ENCODE measurements around the gene KCNJ3.

Gene KCNJ3, protein sequence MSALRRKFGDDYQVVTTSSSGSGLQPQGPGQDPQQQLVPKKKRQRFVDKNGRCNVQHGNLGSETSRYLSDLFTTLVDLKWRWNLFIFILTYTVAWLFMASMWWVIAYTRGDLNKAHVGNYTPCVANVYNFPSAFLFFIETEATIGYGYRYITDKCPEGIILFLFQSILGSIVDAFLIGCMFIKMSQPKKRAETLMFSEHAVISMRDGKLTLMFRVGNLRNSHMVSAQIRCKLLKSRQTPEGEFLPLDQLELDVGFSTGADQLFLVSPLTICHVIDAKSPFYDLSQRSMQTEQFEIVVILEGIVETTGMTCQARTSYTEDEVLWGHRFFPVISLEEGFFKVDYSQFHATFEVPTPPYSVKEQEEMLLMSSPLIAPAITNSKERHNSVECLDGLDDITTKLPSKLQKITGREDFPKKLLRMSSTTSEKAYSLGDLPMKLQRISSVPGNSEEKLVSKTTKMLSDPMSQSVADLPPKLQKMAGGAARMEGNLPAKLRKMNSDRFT

DNA sequence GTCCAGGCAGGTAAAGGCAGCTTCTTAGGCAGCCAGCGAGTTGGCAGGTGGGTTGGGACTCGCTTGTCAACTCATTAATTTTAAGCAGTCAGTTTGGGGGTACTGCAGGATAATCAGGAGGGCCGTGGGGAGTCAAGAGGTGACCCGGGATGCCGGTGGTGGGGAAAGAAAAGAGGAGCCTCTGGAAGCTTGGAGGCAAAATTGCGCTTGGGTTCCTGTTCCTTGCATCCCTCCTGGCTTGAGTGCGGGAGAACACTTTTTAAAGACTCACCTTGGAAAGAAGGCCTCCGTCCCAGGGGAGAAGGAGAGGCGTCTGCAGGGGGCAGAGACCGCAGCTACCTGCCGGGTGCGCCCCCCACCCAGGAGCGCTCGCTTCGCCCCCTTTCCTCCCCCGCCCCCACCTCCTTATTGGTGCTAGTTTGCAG, at the start of gene KCNJ3:
Gene KCNJ3, plus strand, starts transcription at position 400 of the 425 bp plus-strand sequence. CDS start 81 bp downstream, outside the sequence.
- no peak for DNase-seq (ENCODE audit: low read depth in 2 of 2)

GRCh38 chr2:154655499-154655898, 43.0 kb upstream of the KCNJ3 start:
- no peak for DNase-seq (ENCODE audit: low read depth in 2 of 2)

GRCh38 chr2:154658854-154659253, 39.6 kb upstream of the KCNJ3 start:
- no peak for DNase-seq (ENCODE audit: low read depth in 2 of 2)

DNA sequence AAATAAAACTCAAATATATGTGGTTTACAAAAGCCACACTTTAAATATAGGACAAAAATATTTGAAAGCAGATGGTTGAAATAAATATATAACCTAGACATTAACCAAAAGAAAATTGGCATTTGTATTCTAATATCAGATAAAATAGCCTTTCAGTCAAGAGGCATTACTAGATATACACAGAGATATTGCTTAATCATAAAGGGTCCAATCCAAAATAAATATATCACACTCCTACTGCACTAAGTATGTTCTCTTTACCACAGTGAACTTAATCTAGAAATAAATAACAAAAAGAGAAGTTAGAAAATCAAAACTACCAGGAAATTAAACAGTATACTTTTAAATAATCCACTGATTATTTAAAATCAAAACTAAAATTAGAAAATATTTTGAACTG, 34.2 kb upstream of the KCNJ3 start:
- no peak for DNase-seq (ENCODE audit: low read depth in 2 of 2)

GRCh38 chr2:154670083-154670482, 28.4 kb upstream of the KCNJ3 start:
- no peak for DNase-seq (ENCODE audit: low read depth in 2 of 2)

DNA sequence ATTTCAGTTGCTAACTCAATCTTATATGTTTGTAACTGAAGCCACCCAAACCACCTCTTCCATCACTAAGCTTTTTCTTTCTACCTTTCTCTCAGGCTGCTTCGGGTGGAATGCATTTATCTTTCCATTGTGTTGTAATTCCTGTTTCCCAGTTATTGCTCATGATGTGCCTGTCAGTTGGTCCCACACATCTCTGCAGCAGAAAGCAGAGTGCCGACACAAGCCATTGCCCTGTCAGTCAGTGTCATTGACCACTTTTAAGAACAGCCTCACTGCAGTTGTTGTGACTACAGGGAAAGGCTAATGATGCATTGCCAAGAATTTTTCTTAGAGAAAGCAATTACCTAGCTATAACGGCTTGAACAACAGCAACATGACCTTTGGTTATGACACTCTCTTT, 24.8 kb upstream of the KCNJ3 start:
- no peak for DNase-seq (ENCODE audit: low read depth in 2 of 2)

- DNase-seq (ENCODE audit: low read depth in 2 of 2) = no peak
Observed at GRCh38 chr2:154677401-154677800, 21.1 kb upstream of the KCNJ3 start.

DNA sequence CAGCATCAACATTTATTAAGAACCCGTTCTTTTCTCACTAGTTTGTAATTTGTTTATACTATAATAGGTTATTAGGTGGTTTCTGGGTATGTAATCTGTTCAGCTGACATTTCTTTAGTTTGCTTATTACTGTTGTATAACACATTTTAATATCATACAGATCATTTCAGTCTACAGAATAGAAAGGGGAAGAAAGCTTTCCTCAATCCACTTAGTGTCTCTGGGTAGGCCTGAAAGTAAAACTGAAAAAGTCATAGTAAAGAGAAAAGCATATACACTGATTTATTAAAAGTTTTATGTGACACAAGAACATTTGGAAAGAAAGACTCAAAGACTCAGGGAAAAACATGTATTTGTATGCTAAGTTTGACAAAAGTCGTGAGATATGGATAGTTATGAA, 16.8 kb upstream of the KCNJ3 start:
- DNase-seq (ENCODE audit: low read depth in 2 of 2) = no peak

DNA sequence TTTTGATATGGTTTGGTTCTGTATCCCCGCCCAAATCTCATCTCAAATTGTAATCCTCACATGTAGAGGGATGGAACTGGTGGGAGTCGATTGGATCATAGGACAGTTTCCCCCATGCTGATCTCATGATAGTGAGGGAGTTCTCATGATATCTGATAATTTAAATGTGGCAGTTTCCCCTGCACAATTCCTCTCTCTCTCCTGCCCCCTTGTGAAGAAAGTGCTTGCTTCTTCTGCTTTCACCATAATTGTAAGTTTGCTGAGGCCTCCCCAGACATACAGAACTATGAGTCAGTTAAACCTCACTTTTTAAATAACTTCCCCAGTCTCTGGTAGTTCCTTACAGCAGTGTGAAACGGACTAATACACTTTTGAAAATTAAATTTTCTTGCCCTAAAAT, 12.3 kb upstream of the KCNJ3 start:
- DNase-seq (ENCODE audit: low read depth in 2 of 2) = no peak

- DNase-seq (ENCODE audit: low read depth in 2 of 2) = no peak
Observed at GRCh38 chr2:154688373-154688772, 10.1 kb upstream of the KCNJ3 start.

- DNase-seq (ENCODE audit: low read depth in 2 of 2) = no peak
Observed at GRCh38 chr2:154689158-154689557, 9.3 kb upstream of the KCNJ3 start.

DNA sequence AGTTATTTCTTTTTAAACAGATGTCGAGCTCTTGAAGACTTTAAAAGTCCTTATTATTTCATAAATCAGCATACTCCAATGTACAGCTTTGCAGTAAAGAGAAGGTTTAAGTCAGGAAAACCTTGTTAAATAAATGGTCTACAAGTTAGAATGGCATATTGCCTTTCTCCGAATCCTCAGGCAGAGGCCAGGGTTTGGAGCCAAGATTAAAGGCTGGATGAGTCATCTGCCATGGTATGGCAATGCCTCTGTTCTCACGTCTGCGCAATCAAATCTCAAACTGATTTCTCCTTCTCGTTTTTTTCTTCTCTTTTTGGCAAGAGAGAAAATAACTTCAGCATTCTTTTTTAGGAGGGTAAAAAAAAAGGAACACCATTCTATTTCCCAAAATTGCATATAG, 5.6 kb upstream of the KCNJ3 start:
- DNase-seq (ENCODE audit: low read depth in 2 of 2) = no peak

GRCh38 chr2:154693741-154694340, 4.7 kb upstream of the KCNJ3 start:
- no peak for DNase-seq (ENCODE audit: low read depth in 2 of 2)

DNA sequence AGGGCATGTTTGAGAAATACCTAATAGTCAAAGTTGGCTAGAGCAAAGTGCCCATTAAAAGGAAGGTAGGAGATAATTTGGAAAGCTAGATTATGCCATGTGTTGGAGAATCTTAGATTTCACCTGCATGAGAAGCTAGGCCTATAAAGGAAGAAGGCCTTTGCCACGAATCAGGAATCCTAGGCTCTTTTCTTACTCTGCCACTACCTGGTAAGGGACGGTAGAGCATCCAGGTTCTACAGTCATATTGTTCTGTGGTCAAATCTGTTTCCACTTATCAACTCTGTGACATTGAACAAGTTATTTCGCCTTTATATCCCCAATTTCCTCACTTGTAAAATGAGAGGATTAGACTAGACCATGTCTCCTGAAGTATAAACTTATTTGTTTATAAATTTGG, 3.6 kb upstream of the KCNJ3 start:
- no peak for DNase-seq (ENCODE audit: low read depth in 2 of 2)

GRCh38 chr2:154696369-154696768, 2.1 kb upstream of the KCNJ3 start:
- DNase-seq (ENCODE audit: low read depth in 2 of 2) = no peak

GRCh38 chr2:154696810-154697417, 1.6 kb upstream of the KCNJ3 start:
- DNase-seq (ENCODE audit: low read depth in 2 of 2) = no peak

DNA sequence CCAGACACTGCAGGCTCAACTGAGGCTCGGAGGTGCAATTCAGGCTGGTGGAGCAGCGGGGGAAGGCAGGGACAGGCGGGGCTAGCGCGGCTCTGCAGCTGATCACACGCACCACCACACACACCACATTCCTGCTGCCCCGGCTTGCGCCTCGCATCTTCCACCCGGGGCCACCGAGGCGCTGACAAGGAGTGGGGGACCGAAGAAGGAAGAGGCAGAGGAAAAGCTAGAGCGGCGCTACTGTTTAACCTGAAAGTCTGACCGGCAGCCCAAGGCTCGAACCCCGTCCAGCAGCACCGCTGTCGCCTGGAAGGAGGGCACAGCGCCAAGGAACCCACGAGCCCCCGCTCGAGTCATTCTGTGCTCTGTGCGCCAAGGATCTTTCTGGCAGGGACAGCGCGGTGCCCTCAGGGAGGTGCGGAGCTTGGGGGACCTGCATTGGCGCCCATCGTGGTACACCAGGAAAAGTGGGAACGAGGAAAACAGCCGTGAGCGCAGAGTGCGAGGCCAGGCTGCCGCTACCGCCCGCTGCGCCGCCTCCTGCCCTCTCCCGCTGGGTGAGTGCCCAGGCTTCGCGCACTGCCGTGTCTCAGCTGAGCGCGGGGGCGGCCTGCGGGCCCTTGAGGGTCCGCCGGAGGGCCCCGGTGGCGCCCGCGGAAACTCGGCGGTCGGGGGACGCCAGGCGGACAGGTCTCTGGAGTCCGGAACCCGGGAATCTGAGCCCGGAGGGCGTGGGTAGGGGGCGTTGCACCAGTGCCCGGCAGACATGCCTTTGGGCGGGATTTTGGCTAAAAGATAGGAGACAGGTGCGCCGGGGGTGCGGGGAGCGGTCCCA, 860 bp upstream of the KCNJ3 start:
- DNase-seq (ENCODE audit: low read depth in 2 of 2) = no peak

DNA sequence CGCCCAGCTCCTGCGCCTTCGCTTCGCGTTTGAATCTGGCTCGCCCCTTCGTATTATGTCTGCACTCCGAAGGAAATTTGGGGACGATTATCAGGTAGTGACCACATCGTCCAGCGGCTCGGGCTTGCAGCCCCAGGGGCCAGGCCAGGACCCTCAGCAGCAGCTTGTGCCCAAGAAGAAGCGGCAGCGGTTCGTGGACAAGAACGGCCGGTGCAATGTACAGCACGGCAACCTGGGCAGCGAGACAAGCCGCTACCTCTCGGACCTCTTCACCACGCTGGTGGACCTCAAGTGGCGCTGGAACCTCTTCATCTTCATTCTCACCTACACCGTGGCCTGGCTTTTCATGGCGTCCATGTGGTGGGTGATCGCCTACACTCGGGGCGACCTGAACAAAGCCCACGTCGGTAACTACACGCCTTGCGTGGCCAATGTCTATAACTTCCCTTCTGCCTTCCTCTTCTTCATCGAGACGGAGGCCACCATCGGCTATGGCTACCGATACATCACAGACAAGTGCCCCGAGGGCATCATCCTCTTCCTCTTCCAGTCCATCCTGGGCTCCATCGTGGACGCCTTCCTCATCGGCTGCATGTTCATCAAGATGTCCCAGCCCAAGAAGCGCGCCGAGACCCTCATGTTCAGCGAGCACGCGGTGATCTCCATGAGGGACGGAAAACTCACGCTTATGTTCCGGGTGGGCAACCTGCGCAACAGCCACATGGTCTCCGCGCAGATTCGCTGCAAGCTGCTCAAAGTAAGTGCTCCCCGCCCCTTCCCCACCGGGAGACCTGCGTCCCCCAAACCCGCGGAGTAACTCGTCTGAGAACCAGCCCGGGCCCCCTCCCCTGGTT, 453 bp downstream of the KCNJ3 start:
- DNase-seq (ENCODE audit: low read depth in 2 of 2) = no peak

DNA sequence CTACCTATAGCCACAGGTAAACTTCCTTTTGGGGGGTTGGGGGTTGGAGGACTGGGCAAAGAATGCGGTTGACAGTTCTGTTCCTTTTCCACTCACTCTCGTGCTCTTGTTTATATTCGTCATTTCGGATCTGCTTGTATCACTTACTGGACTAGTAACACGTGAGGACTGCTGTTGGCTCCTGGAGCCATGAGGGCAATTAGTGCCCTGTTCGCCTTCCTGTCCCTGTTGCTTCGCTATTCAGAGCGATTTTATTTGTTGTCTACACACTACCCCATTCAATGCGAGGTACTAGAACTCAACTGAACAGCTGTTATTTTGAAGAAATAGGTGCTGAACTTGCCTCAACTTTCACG, 1.1 kb downstream of the KCNJ3 start:
- no peak for DNase-seq (ENCODE audit: low read depth in 2 of 2)

DNA sequence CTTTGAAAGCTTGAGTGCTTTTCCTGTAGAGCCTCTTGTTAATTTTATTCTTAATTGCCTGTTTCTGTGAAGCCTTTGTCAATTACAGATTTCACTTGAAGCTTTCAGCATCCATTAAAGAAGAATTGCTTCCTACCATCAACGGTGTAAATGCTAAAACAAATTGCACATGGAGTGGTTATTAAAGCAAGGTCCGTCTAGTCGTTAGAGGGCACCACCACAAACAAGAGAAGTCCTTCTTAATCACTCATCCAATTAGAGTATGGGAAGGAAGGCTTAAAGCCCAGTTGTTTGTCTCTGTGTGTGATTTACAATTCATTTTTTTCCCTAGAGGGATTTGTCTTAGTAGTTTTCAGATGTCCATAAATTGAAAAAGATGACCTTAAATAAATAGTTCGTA, 1.6 kb downstream of the KCNJ3 start:
- DNase-seq (ENCODE audit: low read depth in 2 of 2) = no peak

- DNase-seq (ENCODE audit: low read depth in 2 of 2) = no peak
Observed at GRCh38 chr2:154704991-154705390, 6.5 kb downstream of the KCNJ3 start.

Measured in stimulated activated CD4-positive, alpha-beta T cell treated with anti-CD3 and anti-CD28 coated beads, Interleukin-1b, Interleukin-23, amount 100 ng/mL, for 1 hour (primary cell).